Epithelial cell of prostate (primary cell): ENCODE measurements around the gene LILRA6.
"Not testable (repeated sequence)": the region's sequence is repeated elsewhere in the genome, so short reads cannot be mapped to it uniquely, and the experiment has no call there.

Source experiments
- DNase-seq: peaks from one replicate; pipeline ENCODE4 v3.0.0-alpha.2; 2011; ENCODE audit warnings: low read depth, low spot score
- H3K27ac ChIP-seq: fragments of 450-650 bp; 2 replicates; pipeline ENCODE4 v1.5.1; 2017; ENCODE audit warnings: mild to moderate bottlenecking

The LILRA6 gene

DNA sequence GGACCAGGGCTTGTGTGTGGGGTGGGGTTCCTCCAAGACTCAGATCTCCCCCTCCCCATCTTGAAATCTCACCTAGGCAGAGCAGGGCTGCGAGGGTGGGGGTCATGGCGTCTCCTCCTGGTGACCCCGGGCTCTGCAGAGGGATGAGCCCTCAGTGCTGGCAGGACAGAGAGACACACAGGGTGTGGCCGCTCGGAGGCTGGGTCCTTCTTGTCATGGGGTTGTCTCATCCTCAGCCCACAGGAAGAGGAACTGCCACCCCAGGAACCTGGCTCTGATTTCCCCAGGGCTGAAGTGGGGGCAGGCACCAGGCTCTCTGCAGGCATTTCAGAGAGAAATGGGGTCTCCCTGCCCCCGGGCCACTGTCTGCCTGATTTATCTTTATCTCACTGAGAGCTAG lies at the start of gene LILRA6:
TSS of gene LILRA6 (minus strand) at position 145 of the 400 bp plus-strand sequence.
- not testable (repeated sequence) for H3K27ac ChIP-seq, DNase-seq

DNA sequence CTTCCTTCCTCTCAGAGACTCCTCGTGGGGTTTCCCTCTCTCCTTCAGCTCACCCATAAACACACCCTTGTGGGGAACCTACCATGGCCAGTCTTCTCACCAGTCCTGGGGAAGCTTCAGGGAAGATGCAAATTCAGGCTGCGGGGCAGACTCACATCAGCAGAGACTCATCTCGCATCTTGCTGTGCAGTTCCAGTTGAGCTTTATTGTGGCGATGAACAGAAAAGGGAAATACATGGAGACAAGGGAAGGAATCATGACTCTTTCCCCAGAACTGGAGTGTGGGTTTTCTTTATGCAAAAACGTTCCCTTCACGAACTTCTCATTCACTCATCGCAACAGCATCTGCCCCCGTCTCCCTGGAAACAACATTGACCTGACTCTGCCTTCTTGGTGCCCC lies 46.6 kb upstream of the LILRA6 start:
- not testable (repeated sequence) for H3K27ac ChIP-seq, DNase-seq

DNA sequence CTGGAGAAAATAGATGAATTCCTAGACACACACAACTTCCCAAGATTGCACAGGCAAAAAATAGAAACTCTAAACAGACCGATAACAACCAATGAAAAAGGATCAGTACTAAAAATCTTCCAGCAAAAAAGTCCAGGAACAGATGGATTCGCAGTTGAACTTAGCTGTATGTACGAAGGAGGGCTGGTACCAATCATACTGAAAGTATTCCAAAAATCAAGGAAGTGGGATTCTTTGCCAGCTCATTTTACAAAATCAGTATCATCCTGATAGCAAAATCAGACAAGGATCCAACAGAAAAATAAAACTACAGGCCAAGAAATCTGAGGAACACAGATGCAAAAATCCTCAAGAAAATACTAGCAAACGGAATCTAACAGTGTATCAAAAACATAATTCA lies 44.9 kb upstream of the LILRA6 start:
- no peak for DNase-seq
- no peak overlapping the region for H3K27ac ChIP-seq

DNA sequence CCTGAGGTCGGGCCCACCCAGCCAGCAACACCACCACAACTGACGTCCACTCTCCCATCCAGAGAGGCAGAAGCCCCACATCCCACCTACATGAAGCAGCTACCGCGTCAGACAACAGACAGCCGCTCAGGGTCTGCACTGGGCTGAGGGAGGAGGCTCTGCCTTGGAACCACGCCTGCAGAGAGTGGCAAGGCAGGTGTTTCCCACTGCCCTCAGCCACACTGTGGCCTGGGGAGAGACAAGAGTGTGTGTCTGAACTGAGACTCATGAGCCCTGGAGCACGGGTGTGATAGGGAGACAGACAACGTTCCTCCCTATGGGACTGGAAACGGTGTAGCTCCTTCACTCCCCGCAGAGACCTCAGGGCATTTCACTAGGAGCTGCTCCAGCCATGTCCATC lies 43.7 kb upstream of the LILRA6 start:
- DNase-seq, H3K27ac ChIP-seq: not testable (repeated sequence)

DNA sequence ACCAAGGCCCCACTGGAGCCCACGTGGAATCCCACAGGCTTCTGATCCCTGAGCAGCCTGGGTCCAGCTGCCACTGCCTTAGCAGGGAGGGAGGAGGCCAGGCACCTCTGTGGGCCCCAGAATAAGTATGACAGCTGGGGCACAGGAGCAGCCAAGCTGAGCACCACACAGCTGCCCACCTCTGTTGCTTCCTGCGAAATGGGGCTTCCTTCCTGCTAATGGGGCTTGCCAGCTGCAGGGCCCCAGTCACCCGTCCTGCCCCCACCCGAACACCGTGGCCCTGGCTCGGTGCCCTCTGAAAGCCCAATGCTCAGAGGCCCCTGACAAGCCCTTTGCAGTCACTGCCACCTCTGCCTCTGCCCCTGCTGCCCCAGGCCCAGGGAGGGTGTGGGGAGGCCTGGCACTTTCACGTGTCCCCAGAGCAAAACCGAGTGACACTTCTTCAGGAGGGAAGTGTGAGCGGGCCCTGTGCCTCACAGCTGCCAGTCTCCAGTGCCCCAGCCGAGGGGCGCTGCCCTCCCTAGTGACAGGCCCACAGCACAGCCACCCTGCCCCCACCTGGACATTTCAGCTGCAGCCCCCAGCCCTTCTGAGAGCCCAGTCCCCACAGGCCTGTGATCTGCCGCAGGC lies 43.0 kb upstream of the LILRA6 start:
- not testable (repeated sequence) for H3K27ac ChIP-seq, DNase-seq

DNA sequence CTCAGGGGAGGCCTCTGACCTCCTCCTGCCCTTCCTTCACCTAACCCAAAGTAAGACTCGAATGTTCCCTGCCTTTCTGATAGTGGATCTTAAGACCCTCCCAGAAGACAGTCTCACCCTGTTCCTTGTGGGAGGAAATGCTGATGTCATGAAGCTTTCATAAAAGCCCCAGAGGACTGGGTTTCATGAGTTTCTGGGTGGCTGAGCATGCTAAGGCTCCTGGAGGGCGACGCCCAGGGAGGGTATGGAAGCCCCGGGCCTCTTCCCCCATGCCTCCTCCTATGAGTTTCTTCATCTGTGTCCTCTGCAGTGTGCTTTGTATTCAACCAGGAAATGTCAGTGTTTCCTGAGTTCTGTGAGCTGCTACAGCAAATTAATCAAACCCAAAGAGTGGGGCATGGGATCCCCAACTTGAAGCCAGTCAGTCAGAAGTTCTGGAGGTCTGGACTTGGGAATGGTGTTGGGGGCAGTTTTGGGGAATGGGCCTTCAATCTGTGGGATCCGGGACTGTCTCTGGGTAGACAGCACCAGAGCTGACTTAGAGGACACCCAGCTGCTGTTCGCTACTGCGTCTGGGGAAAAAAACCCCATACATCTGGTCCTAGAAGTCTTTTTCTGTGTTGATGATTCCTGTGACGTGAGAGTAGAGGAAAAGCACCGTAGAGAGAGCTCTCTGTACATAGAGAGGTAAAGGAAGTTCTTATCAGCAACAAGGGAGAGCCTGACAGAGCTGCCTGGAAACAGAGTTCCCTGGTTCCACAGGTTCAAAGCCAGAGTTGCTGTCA lies 40.3 kb upstream of the LILRA6 start:
- H3K27ac ChIP-seq, result no peak overlapping the region
- no peak for DNase-seq

DNA sequence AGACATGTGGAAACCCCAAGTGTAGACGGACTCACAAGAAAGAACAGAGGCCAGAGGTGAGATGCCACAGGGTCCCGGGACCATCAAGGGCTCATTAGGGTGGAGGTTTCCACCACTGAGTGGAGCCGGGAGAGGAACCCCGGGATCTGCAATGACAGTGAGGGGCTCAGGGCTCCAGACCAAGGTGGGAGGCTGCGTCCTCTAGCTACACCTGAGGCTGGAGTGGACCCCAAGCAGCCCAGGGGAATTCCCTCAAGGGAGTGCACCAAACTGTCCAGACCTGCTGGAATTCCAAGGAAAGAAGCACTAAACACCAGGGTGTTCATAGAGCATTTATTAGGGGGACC lies 39.1 kb upstream of the LILRA6 start:
- H3K27ac ChIP-seq, DNase-seq: not testable (repeated sequence)

DNA sequence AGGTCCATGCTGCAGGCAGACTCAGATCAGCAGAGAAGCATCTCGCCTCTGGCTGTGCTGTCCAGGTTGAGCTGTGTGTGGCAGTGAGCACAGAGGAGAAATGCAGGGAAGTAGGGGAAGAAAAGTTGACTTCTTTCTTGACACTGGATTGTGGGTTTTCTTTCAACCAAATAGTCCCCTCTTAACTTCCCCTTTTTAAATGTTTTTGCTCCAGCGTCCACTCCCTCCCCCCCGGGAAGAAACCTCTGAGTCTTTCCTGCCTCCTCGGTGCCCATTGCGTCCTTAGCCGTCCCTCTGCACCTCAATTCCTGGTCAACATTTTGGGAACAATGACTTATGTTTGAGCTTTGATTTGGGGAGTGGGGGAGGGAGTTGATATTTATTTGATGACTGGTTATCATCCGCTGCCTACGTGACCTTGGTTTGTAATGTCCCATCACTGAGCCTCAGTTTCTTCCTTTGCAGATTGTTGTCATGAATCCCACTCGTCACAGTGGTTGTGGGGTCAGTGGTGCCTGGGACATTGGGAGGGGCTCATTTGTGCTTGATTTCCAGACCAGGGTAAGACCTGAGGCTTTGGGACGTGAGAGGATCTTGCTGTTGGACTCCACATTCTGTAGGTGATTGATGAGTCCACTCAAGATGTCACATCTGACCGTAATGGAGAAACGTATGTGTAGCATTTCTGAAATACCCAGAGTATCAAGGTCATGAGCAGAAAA lies 38.6 kb upstream of the LILRA6 start, which contains the start of gene LILRB2:
TSS of gene LILRB2 (minus strand) at position 104 of the 722 bp plus-strand sequence. CDS start 614 bp downstream, outside the sequence.
- DNase-seq, result no peak
- no peak within 1 kb of the TSS for H3K27ac ChIP-seq

DNA sequence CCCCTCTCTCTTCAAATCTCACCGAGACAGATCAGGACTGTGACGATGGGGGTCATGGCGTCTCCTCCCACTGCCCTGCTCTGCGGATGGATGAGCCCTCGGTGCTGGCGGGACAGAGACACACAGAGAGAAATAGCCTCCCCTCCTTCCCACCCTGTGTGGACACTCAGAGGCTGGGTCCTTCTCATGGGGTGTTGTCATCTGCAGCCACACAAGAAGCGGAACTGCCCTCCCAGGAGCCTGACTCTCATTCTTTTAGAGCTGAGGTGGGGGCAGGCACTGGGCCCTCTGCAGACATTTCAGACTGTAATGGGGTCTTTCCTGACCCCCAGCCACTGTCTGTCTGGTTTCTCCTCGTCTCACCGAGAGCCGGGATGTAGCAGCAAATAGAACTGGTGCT lies 37.9 kb upstream of the LILRA6 start:
- DNase-seq, H3K27ac ChIP-seq: not testable (repeated sequence)

DNA sequence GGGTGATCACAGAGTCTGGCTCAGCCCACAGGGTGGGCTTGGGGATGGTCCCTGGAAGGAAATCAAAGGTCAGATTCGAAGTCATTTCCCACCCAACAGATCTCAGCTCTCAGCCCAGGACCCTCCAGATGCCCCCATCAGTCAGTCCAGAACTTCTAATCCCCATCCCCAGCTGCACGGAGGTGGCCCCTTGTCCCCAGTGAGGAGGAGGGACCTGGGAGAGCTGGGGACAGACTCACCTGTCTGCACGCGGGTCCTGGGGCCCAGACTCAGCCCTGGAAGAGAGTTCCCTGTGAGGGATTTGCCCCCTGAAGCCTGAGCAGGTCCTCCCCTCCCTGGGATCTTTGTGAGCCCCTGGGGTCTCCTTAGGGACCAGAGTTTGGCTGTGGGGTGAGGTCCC lies 37.4 kb upstream of the LILRA6 start:
- not testable (repeated sequence) for H3K27ac ChIP-seq, DNase-seq

DNA sequence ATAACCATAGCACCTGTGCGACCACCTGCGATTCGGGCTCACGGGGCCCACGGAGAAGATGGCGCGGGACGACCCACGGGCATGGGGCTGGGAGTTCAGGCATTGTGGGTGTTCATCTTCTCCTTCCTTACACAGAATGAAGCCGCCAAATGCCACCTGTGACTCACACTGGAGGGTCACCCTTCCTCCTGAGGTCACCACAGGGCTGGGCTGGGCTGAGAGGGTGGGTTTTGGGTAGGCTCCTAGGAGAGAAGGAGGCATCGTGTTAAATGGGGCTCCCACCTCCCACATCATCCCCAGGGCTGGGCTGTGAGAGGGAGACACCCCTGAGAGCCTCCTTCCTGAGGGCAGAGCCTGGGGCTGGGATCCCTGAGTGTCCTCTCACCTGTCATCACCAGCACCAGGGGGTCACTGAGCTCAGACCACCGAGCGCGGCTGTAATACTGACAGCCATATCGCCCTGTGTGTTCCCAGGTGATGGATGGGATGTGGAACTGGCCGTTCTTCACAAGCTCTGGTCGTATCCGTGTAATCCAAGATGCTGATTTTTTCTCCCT lies 36.9 kb upstream of the LILRA6 start:
- no peak for DNase-seq
- no peak overlapping the region for H3K27ac ChIP-seq

DNA sequence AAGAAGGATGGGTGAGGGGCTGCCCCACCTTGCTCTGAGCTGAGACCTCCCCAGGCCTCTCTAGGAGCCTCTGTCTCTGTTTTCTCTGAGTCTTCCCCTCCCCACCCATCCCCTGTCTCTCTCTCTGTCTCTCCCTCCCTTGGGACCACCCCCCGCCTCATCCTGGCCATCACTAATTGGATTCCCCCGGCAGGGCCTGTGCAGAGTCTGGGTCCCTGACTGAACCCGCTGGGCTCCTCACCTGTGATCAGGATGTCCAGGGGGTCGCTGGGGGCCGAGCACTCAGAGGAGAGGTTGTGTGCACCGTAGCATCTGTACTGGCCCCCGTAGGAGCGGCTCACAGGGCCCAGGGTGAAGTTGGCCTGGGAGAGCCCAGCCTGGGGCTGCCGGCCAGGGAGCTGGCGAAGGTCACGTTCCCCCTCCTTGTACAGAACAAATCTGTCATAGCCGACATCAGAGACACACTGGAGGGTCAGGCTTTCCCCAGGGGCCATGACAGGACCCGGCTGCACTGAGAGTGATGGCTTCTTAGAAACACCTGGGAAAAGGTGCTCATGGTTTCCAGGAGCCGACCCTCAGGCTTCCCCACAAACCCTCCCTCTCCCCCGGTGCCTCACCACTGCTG lies 36.1 kb upstream of the LILRA6 start:
- not testable (repeated sequence) for DNase-seq

DNA sequence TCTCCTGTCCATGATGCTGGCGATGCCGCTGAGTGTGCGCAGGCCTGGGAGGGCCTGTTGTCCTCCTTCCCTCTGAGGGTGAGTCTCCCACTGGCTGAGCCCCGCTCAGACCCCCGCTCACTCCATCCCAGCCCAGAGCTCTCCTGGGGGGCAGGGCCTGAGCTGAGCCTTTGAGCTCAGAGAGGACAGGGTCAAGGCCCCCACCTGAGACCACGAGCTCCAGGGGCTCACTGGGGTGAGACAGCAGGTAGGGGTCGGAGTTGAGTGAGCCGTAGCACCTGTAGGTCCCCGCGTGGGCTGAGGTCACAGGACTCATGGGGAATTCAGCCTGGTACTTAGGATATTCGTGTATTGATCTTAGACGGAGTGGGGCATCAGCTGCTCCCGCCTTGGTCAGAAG lies 35.5 kb upstream of the LILRA6 start:
- DNase-seq, result not testable (repeated sequence)

More for the DNA sequence above, 36.1 kb upstream of the LILRA6 start:
- not testable (repeated sequence) for H3K27ac ChIP-seq

DNA sequence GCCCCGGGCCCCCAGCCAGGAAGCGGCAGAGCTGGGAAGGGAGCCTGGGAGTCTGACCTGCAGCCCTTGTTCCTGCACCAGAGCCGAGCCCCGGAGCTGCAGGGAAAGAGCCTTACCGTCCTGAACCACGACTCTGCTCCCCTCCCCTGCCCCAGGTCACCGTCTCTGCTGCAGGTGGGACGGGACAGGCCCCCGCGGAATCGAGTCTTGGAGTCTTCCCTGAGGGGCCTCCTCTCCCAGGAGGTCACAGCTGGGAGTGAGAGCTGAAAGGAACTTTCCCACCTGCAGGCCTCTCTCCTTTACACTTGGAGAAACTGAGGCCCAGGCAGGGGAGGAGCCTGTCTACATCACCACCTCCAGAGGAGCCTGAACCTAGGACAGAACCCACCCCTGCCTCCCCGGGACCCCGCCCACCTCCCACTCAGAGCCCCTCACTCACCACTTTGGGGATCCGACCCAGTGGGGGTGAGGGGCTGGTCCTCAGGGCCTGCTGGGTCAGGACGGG lies 34.6 kb upstream of the LILRA6 start:
- not testable (repeated sequence) for DNase-seq, H3K27ac ChIP-seq

More for the DNA sequence above, 35.5 kb upstream of the LILRA6 start:
- not testable (repeated sequence) for H3K27ac ChIP-seq

DNA sequence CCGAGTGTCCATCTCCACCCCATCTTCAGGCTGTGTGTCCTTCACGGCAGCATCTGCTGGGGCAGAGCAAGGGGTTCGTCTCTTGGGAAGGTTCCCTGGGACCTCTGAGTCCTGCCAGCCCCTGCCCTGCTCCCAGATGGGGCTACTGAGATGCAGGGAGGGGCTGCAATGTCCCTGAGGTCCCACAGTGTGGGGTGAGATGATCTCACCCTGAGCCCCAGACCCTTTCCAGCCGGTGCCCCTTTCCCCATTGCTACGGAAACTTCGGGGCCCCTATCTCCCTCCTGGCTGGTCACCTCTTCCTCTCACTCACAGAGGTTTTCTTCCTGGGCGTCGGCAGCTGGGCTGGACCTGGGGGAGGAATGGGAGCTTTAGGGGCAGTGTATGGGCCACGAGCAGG lies 33.4 kb upstream of the LILRA6 start:
- no peak overlapping the region for H3K27ac ChIP-seq
- no peak for DNase-seq

DNA sequence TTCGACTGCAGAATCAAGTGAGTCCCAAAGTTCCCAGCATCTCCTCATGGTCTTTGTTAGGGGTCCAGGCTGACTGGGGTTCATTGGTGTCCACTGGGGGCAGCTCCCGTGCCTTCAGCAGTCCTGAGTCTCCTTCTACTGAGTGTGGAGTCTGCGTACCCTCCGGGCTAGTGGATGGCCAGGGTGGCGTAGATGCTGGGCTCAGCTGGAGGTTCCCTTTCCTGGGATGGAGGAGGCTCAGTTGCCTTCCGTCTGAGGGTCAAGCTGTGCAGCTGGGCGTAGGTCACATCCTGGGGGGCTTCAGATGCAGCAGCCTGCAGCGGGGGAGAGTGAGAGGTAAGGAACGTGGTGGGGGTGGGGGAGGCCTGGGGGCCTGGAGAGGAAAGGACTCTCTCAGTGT lies 31.9 kb upstream of the LILRA6 start:
- DNase-seq, H3K27ac ChIP-seq: not testable (repeated sequence)

DNA sequence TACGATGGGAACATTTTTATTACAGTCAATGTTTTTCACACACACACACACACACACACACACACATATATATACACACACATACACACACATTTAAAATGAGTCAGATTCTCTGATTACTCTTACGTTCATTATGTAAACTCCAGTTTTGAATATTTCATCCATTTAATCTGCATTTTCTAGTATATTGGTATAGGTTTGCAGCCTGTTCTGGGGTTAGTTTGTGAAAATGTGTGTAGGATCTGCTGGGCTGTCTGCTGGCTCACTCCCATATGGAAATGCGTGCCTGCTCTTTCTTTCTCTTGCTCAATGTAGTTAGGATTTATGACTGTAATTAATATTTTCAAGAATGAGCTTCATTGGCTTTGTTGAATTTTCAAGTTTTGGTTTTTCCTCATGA lies 31.2 kb upstream of the LILRA6 start:
- DNase-seq, result no peak
- H3K27ac ChIP-seq, result no peak overlapping the region

DNA sequence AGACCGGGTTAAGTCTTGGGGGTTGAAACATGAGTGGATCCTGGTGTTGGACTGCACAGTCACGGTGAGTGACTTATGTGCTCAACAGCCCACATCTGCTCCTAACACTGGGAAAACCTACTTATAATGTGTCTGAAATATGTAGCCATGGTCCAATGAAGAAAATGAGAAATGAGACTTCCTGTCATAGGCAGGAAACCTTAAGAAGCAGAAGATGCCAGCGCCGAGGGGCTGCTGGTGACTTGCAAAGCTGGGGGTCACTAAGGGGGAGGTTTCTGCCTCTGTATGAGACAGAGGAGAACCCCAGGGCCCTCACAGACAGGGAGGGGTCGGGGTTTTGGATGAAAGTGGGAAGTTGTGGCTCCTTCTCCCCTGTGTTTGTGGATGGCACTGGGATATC lies 29.6 kb upstream of the LILRA6 start:
- H3K27ac ChIP-seq, DNase-seq: not testable (repeated sequence)

DNA sequence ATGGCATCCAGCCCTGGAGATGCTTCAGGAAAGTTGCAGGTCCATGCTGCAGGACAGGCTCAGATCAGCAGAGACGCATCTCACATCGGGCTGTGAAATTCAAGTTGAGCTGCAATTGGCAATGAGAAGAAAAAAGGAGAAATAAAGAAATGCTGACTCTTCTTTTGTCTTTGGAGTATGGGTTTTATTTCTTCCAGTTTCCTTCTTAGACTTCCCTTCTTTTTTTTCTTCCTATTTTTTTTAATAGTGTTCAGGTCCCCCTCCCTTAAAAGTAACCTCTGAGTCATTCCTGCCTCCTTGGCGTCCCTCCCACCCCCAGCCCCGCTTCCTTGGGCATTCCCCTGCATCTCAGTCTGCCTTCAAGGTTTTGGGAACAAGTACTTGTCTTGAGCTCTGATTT lies 29.0 kb upstream of the LILRA6 start:
- not testable (repeated sequence) for H3K27ac ChIP-seq, DNase-seq

DNA sequence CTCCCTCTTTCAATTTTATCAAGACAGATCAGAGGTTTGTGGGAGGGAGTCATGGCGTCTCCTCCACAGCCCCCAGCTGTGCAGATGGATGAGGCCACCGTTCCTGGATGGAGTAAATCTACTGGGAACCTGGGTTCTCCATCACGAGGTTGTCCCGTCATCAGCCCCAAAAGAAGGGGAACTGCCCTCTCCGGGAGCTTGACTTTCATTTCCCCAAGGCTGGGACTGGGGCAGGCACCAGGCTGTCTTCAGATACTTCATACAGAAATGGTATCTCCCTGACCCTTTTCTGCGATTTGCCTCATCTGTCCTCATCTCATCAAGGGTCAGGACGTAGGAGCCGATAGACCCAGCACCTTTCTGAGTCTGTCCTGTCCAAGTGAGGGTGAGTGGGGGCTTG lies 28.5 kb upstream of the LILRA6 start:
- no peak for DNase-seq

More for the DNA sequence above, 28.5 kb upstream of the LILRA6 start:
- no peak overlapping the region for H3K27ac ChIP-seq
